HG03521 (cell line): ENCODE data around the gene ITGB5.
A peak's percentile ranks its signal among the peaks of the same experiment; 100 is the strongest.
"Not testable (repeated sequence)": the region's sequence is repeated elsewhere in the genome, so short reads cannot be mapped to it uniquely, and the experiment has no call there.

ENCODE experiments used
- ATAC-seq: cut with Tn5 transposase; IDR thresholded peaks from one replicate; pipeline ENCODE4 v1.9.1; 2021; ENCODE audit warnings: mild to moderate bottlenecking, moderate library complexity; ENCODE audit not compliant: unreplicated experiment

Gene ITGB5

DNA sequence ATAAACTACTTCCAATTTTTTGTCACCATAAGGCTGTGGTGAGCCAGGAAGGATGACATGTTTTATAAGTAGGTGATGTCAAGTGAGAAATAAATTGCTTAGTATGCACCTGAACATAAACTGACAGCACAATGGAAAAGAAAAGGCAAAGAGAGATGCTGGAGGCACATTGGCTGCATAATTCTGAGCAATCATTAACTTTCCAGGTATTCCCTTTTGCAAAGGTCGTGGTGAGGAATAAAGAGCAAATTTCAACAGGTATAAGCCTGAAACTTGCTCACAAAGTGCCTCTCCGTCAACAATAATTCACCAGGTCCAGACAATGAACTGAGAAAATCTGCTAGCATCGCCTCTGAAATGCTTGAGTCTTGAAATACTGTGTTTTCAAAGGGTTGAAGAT lies 48.2 kb downstream of the ITGB5 start:
- no peak for ATAC-seq

- no peak for ATAC-seq
Observed at GRCh38 chr3:124837730-124838186, 49.4 kb downstream of the ITGB5 start.

- ATAC-seq = no peak
Observed at GRCh38 chr3:124837065-124837464, 50.1 kb downstream of the ITGB5 start.

GRCh38 chr3:124836448-124836847 lies 50.7 kb downstream of the ITGB5 start:
- no peak for ATAC-seq

DNA sequence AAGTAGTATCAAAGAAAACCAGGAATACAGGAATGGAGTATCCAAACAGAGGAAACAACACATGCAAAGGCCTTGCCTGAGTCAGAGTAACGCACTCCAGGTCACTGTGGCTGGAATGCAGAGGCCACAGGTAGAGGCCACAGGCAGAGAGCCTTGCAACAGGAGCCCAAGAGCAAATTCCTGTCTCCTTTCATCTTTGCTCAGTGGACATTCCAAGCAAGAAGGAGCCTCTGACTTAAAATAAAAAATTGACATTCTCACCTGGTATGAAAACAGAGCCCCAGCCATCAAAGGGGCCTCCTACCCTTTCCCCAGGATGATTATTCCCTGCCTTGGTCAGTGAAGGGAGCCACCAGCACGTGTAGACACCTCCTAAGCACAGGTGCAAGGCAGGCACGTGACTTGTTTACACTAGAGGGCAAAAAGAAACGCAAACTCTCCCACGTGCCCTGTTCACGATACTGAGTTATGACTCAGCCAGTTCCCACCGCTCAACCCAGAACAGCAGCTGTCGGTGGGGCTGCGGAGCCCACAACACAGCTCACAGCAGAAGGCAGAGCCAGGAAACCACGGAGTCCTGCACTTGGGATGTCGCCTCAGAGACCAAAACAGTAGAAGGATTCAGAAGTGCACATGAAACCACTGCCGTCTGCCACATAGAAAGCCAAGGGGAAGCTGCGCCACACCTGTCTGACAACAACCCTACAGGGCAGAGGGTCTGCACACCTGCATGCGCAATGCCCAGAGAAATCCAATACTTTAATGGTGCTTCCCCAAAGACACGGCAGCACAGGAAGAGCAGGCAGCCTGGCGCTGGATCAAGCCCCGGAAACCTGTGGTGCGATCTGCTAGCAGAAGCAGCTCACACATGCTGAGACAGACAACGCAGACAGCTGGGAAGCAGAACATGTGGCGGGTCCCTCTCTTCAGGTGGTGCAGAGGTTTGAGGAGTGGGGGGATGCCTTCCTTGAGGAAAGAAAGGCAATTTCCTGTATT lies 52.1 kb downstream of the ITGB5 start:
- peak; percentile 90 for ATAC-seq

DNA sequence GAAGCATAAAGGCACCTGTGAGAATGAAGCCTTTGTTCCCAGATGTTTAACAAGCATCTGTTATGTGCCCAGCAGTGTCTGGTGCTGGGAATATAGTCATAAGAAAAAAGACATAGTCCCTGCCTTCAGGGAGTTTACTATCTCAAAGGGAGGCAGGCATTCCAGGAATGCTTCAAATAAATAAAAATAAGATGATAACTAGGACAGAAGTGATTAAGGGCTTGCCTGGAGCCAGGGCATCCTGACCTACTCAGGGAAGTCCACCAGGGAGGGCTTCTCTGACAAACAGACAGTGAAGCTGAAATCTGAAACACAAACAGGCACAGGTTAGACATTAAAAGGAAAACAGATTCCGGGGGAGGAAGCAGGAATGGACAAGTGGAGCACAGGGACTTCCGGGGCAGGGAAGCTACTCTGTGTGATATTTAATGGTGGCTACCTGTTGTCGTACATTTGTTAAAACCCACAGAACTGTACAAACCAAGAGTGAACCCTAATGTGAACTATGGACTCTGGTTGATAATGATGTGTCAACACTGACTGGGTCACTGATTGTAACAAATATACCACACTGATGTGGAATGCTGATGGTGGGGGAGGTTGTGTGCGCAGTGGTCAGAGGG lies 53.3 kb downstream of the ITGB5 start:
- ATAC-seq = no peak

GRCh38 chr3:124832782-124833709 lies 54.1 kb downstream of the ITGB5 start:
- ATAC-seq = no peak

- ATAC-seq = no peak
Observed at GRCh38 chr3:124831628-124832199, 55.5 kb downstream of the ITGB5 start.

GRCh38 chr3:124829819-124830554 lies 57.2 kb downstream of the ITGB5 start:
- no peak for ATAC-seq

- no peak for ATAC-seq
Observed at GRCh38 chr3:124829178-124829818, 57.9 kb downstream of the ITGB5 start.

GRCh38 chr3:124827476-124828206 lies 59.5 kb downstream of the ITGB5 start:
- ATAC-seq = not testable (repeated sequence)

DNA sequence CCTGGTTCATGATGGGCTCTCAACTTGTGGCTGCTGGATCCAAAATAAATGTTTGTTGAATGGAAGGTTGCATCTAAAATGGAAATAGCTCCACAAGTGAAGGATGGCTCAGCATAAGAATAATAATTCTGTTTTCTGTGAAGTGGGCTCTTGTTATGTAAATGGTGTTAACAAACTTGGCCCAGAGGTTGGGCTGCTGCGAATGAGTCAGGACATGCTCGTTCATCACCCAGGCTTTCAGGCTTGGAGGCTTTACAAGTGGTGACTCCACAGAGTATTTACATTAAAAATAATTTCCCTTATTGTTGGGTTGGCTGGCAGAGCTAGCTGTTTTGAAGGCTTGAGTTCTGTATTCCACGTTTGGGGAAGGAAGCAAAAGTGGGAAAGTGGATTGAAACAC lies 60.5 kb downstream of the ITGB5 start:
- ATAC-seq = no peak

DNA sequence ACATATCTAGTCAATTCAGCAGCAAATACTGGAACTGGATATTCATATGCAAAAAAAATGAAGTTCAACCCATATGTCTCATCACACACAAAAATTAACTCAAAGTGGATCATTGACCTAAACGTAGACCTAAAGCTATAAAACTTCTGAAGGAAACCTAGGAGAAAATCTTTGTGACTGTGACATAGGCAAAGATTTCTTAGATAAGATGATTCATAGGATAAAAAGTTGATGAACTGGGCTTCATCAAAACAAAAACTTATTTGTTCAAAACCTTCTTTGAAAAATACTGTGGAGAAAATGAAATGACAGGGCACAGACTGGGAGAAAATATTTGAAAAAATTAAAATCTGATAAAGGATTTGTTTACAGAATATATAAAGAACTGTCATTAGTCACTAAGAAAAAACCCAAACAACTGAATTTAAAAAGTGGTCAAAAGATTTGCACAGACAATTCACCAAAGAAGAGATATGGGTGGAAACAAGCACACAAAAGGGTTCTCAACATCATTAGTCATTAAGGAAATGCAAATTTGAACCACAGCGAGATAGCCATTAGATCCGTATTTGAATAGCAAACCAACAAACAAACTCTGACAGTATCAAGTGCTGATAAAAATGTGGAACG lies 62.8 kb downstream of the ITGB5 start:
- no peak for ATAC-seq

GRCh38 chr3:124823648-124824047 lies 63.5 kb downstream of the ITGB5 start:
- no peak for ATAC-seq

GRCh38 chr3:124823206-124823605 lies 64.0 kb downstream of the ITGB5 start:
- ATAC-seq = no peak

- ATAC-seq = no peak
Observed at GRCh38 chr3:124821356-124821755, 65.8 kb downstream of the ITGB5 start.

- ATAC-seq = no peak
Observed at GRCh38 chr3:124818398-124819091, 68.6 kb downstream of the ITGB5 start.

- ATAC-seq = no peak
Observed at GRCh38 chr3:124817079-124817478, 70.1 kb downstream of the ITGB5 start.
